ENCODE measurements around the gene LAMB2. TPM values are rescaled to one million over a fixed set of nuclear protein-coding genes. Genes with fewer than 3 reads are reported as not detected.

Gene LAMB2
- total RNA-seq, 2 experiments from 2014 or later = 0.36 to 0.60 TPM

DNA sequence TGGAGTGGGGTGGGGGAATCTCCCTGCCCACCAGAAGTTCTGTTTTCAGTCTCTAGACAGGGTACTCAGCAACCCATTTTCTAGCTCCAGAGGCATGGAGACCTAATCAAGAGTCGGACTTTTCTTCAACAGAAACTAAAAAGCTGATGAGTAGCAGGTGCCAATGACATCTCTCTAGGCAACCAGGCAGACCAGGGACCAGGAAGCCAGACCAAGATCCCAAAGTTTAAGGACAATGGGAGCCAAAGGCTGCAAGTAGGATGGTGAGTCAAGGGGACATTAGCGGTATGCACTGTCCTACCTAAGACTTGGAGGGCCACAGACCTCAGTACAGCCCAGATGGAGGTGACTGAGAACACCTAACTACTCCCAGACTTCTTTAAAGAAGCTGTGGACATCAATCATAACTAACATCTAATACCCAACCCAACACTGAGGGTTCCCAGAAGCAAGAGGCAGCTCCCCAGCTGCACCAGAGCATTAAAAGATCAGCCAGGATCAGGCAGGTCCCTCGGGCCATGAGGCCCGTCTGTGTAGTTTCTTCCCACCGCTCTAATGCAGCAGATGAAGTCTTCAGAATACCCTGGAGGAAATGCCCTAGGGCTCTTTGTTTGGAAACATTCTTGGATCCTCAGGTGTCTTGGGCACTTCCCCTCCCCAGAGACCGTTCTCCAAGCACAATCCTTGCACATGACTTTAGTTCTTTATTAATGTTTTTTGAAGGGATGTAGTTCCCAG lies 32.3 kb upstream of the LAMB2 start:
- H3K36me3 ChIP-seq (ENCODE audit: insufficient read depth, low read length) = peaks cover 21% of the 10 kb centered on the region
- H3K4me3 ChIP-seq (ENCODE audit: low read length) = peak overlapping the region; percentile 94
- TF ChIP-seq, protein P1, sequence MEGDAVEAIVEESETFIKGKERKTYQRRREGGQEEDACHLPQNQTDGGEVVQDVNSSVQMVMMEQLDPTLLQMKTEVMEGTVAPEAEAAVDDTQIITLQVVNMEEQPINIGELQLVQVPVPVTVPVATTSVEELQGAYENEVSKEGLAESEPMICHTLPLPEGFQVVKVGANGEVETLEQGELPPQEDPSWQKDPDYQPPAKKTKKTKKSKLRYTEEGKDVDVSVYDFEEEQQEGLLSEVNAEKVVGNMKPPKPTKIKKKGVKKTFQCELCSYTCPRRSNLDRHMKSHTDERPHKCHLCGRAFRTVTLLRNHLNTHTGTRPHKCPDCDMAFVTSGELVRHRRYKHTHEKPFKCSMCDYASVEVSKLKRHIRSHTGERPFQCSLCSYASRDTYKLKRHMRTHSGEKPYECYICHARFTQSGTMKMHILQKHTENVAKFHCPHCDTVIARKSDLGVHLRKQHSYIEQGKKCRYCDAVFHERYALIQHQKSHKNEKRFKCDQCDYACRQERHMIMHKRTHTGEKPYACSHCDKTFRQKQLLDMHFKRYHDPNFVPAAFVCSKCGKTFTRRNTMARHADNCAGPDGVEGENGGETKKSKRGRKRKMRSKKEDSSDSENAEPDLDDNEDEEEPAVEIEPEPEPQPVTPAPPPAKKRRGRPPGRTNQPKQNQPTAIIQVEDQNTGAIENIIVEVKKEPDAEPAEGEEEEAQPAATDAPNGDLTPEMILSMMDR (IDR thresholded peaks at IDR 0.05) = no peak
- H3K4me1 ChIP-seq (ENCODE audit: insufficient read depth, low read length) = peaks cover 23% of the 10 kb centered on the region
- Mint-ChIP-seq H3K4me3 (peak overlapping the region; percentile 97), H3K9me3 (no peaks in the 10 kb centered on the region), H3K27ac (peak overlapping the region; percentile 91), H3K36me3 (ENCODE audit: low read depth) (peaks cover 36% of the 10 kb centered on the region), H3K27me3 (no peaks in the 10 kb centered on the region), H3K4me1 (ENCODE audit: low read depth) (peaks cover 36% of the 10 kb centered on the region)
- H3K27me3 ChIP-seq (ENCODE audit: control insufficient read depth in 1 of 2, insufficient read depth in 2 of 2, low read length in 2 of 2) = no peaks in the 10 kb centered on the region
- H3K9me3 ChIP-seq (ENCODE audit: control insufficient read depth in 1 of 2, insufficient read depth in 1 of 2, low read length in 2 of 2) = peaks cover 0 to 7% of the 10 kb centered on the region in 2 experiments
- ATAC-seq (ENCODE audit: poor library complexity) (no peak), DNase-seq (no peak)
- POLR2A ChIA-PET = interaction anchor here (0.8 to 2.0 kb wide), 6 partner anchors 45 to 179 kb away, joined by 3 to 11 read pairs (median 4); partner anchors contain the start of genes IMPDH2, NDUFAF3, QRICH1 and USP19
- CTCF ChIA-PET = interaction anchor here (1.1 to 1.5 kb wide), 2 partner anchors 71 to 144 kb away, joined by 3 to 6 read pairs; no protein-coding TSS in a partner anchor
- peak overlapping the region; percentile 48 to 61 for H3K27ac ChIP-seq (ENCODE audit: low read depth in 1 of 2, low read length in 2 of 2)
- intact Hi-C loops (cut with DNase I, micrococcal nuclease) = loop anchor here (2.0 to 10.0 kb wide), 3 partner anchors 44 to 250 kb away; partner anchors contain the start of genes ARIH2 (in 1 of the 2) and USP19 (in 1 of the 2)

DNA sequence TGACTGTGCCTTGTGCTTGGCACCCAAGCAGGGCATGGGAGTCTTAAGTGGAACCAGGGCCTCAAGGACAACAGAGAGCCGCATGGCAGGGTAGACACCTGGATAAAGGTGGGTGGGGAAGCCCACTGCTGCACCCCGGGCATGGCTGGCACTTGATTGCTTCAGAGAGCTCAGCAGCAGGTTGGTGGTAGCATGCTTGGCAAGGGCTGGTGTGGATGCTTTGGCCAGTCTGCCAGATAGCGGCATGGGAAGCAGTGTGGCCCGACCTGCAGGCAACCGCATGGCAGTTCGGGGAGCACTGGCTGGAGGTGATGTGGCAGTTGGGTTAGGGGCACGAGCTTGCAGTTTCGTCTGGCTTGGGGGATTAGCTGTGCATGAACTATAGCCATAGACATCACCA lies 30.8 kb upstream of the LAMB2 start:
- H3K4me3 Mint-ChIP-seq = peak overlapping the region; percentile 97
- Histone ChIP-seq H3K36me3 (ENCODE audit: insufficient read depth, low read length) (peaks cover 21% of the 10 kb centered on the region), H3K9me3 (ENCODE audit: control insufficient read depth in 1 of 2, insufficient read depth in 1 of 2, low read length in 2 of 2) (peaks cover 0 to 7% of the 10 kb centered on the region in 2 experiments), H3K4me3 (ENCODE audit: low read length) (no peak overlapping the region), H3K27me3 (ENCODE audit: control insufficient read depth in 1 of 2, insufficient read depth in 2 of 2, low read length in 2 of 2) (no peaks in the 10 kb centered on the region), H3K4me1 (ENCODE audit: insufficient read depth, low read length) (peaks cover 23% of the 10 kb centered on the region), H3K27ac (ENCODE audit: low read depth in 1 of 2, low read length in 2 of 2) (no peak overlapping the region)
- peak overlapping the region; percentile 47 for H3K27ac Mint-ChIP-seq
- H3K4me1 Mint-ChIP-seq (ENCODE audit: low read depth) = peaks cover 31% of the 10 kb centered on the region
- H3K36me3 Mint-ChIP-seq (ENCODE audit: low read depth) = peaks cover 36% of the 10 kb centered on the region
- TF ChIP-seq, protein P1 (IDR thresholded peaks at IDR 0.05) = no peak
- no peak for DNase-seq
- ChIA-PET POLR2A (interaction anchor here (1.1 to 1.7 kb wide), 2 partner anchors 70 to 134 kb away, joined by 3 read pairs; partner anchors contain the start of gene IMPDH2), CTCF (no interaction called here)
- H3K27me3 Mint-ChIP-seq = no peaks in the 10 kb centered on the region
- H3K9me3 Mint-ChIP-seq = no peaks in the 10 kb centered on the region
- intact Hi-C loops (cut with DNase I, micrococcal nuclease) = loop anchor here (2.0 to 10.0 kb wide), 2 partner anchors 43 to 249 kb away; partner anchors contain the start of genes ARIH2 (in 1 of the 2) and USP19 (in 1 of the 2)
- no peak for ATAC-seq (ENCODE audit: poor library complexity)

DNA sequence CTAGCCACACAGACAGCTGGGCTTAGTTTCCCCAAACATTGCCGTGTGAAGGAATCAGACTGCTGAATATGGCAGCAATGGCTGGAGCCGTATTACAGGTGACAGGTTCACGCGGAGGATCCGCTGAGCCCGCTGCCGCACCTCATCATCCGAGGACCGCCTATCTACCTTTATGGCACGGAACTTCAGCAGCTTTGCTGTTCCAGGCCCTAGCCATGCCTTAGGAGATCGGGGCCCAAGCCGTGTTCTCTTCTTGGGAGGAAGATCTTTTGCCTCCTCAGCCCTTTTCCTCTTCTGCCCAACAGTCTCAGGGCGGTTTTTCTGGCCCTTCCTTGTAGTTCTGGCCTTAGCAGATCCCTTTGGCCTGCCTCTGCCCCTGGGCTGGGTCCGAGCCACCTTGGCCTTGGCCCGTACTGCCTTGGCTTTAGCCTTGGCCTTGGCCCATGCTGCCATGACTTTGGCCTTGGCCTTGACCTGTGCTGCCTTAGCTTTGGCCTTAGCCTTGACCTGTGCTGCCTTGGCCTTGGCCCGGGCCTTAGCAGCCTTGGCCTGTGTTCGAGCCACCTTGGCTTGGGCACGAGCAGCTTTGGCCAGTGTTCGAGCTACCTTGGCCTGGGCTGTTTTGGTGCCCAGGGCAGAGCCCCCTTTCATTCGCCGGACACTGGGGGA lies 30.0 kb upstream of the LAMB2 start:
- Histone ChIP-seq H3K36me3 (ENCODE audit: insufficient read depth, low read length) (peaks cover 21% of the 10 kb centered on the region), H3K4me3 (ENCODE audit: low read length) (no peak overlapping the region), H3K27ac (ENCODE audit: low read depth in 1 of 2, low read length in 2 of 2) (no peak overlapping the region), H3K9me3 (ENCODE audit: control insufficient read depth in 1 of 2, insufficient read depth in 1 of 2, low read length in 2 of 2) (peaks cover 0 to 7% of the 10 kb centered on the region in 2 experiments), H3K27me3 (ENCODE audit: control insufficient read depth in 1 of 2, insufficient read depth in 2 of 2, low read length in 2 of 2) (no peaks in the 10 kb centered on the region), H3K4me1 (ENCODE audit: insufficient read depth, low read length) (peaks cover 23% of the 10 kb centered on the region)
- Mint-ChIP-seq H3K27ac (no peak overlapping the region), H3K36me3 (ENCODE audit: low read depth) (peaks cover 36% of the 10 kb centered on the region), H3K27me3 (no peaks in the 10 kb centered on the region), H3K9me3 (no peaks in the 10 kb centered on the region), H3K4me1 (ENCODE audit: low read depth) (peaks cover 36% of the 10 kb centered on the region), H3K4me3 (no peak overlapping the region)
- ATAC-seq (ENCODE audit: poor library complexity) = no peak
- intact Hi-C loops (cut with DNase I, micrococcal nuclease) = loop anchor here in 1 of 2 experiments (10.0 kb wide), 1 partner anchor 248 kb away; the partner anchor contains the start of gene ARIH2
- ChIA-PET POLR2A (interaction anchor here (1.1 to 1.7 kb wide), 2 partner anchors 70 to 134 kb away, joined by 3 read pairs; partner anchors contain the start of gene IMPDH2), CTCF (no interaction called here)
- DNase-seq = no peak
- TF ChIP-seq, protein P1 (IDR thresholded peaks at IDR 0.05) = no peak
